Measurements from ENCODE around the gene COL4A2.

COL4A2 gene

DNA sequence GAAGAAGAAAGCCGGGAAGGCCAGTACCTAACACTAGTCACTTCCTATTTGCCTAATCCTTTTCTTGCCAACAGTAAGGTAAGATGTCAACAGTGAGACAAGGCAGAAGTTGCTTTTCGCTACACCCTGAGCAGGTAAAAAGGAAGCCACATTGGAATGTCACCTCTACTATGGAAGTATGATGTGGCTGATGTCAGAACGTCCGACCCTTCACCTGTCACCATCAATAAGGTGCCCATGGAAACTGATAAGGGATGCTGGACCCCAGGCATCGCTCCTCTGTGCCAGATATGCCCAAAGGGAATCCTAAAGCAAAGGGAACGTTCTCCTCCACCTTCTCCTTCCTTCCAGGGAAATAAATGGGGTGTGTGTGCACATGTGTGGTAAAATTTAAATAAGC, 34.4 kb upstream of the COL4A2 start:
- no peak overlapping the region for H3K27ac ChIP-seq
- no peaks in the 10 kb centered on the region for H4K20me1 ChIP-seq (ENCODE audit: insufficient read depth)
- no peaks in the 10 kb centered on the region for H3K36me3 ChIP-seq (ENCODE audit: insufficient read depth)
- no peak overlapping the region for H3K9ac ChIP-seq
- H3K27me3 ChIP-seq (ENCODE audit: insufficient read depth, low read depth) = no peaks in the 10 kb centered on the region
- no peaks in the 10 kb centered on the region for H3K79me2 ChIP-seq (ENCODE audit: insufficient read depth, low read depth)
- H2AFZ ChIP-seq (ENCODE audit: low read depth) = no peak overlapping the region
- no peak overlapping the region for H3K4me3 ChIP-seq (IDR thresholded peaks at IDR 0.05; ENCODE audit: insufficient read depth, low read depth, low read length)
- no peaks in the 10 kb centered on the region for H3K4me1 ChIP-seq (ENCODE audit: low read depth, poor library complexity, severe bottlenecking)
- TF ChIP-seq, protein P1, sequence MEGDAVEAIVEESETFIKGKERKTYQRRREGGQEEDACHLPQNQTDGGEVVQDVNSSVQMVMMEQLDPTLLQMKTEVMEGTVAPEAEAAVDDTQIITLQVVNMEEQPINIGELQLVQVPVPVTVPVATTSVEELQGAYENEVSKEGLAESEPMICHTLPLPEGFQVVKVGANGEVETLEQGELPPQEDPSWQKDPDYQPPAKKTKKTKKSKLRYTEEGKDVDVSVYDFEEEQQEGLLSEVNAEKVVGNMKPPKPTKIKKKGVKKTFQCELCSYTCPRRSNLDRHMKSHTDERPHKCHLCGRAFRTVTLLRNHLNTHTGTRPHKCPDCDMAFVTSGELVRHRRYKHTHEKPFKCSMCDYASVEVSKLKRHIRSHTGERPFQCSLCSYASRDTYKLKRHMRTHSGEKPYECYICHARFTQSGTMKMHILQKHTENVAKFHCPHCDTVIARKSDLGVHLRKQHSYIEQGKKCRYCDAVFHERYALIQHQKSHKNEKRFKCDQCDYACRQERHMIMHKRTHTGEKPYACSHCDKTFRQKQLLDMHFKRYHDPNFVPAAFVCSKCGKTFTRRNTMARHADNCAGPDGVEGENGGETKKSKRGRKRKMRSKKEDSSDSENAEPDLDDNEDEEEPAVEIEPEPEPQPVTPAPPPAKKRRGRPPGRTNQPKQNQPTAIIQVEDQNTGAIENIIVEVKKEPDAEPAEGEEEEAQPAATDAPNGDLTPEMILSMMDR (conservative IDR thresholded peaks at IDR 0.05; ENCODE audit: low read depth, low read length) = no peak
- no peak overlapping the region for H3K4me2 ChIP-seq

- H3K27me3 ChIP-seq (ENCODE audit: insufficient read depth, low read depth) = no peaks in the 10 kb centered on the region
- no peak overlapping the region for H3K27ac ChIP-seq
- H3K4me2 ChIP-seq = no peak overlapping the region
- H4K20me1 ChIP-seq (ENCODE audit: insufficient read depth) = no peaks in the 10 kb centered on the region
- no peak overlapping the region for H3K4me3 ChIP-seq (IDR thresholded peaks at IDR 0.05; ENCODE audit: insufficient read depth, low read depth, low read length)
- no peaks in the 10 kb centered on the region for H3K4me1 ChIP-seq (ENCODE audit: low read depth, poor library complexity, severe bottlenecking)
- no peak overlapping the region for H3K9ac ChIP-seq
- no peaks in the 10 kb centered on the region for H3K36me3 ChIP-seq (ENCODE audit: insufficient read depth)
- H2AFZ ChIP-seq (ENCODE audit: low read depth) = no peak overlapping the region
- TF ChIP-seq, protein P1 (conservative IDR thresholded peaks at IDR 0.05; ENCODE audit: low read depth, low read length) = no peak
- no peaks in the 10 kb centered on the region for H3K79me2 ChIP-seq (ENCODE audit: insufficient read depth, low read depth)
Observed at GRCh38 chr13:110273254-110273653, 33.8 kb upstream of the COL4A2 start.

DNA sequence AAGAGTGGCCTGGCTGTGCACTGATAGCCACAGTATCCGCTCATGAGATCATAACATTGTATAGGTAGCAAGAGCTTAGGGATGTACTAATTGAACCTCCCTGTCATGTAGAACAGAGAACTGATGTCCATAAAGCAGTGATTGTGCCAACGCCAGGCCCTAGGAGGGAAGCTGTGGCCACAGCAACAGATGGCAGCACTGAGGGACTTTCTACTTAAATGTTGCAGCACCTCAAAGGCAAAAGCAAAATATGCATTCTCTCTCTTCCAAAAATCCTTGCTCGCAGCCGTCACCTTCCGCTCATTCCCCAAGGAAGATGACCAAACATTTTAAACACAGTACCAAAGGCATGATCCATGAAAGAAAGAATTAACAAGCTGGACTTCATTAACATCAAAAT, 32.4 kb upstream of the COL4A2 start:
- Histone ChIP-seq H3K27ac (no peak overlapping the region), H3K27me3 (ENCODE audit: insufficient read depth, low read depth) (no peaks in the 10 kb centered on the region), H3K79me2 (ENCODE audit: insufficient read depth, low read depth) (no peaks in the 10 kb centered on the region), H3K4me3 (IDR thresholded peaks at IDR 0.05; ENCODE audit: insufficient read depth, low read depth, low read length) (no peak overlapping the region), H2AFZ (ENCODE audit: low read depth) (no peak overlapping the region), H3K9ac (no peak overlapping the region), H4K20me1 (ENCODE audit: insufficient read depth) (no peaks in the 10 kb centered on the region), H3K4me2 (no peak overlapping the region), H3K4me1 (ENCODE audit: low read depth, poor library complexity, severe bottlenecking) (no peaks in the 10 kb centered on the region), H3K36me3 (ENCODE audit: insufficient read depth) (no peaks in the 10 kb centered on the region)
- TF ChIP-seq, protein P1 (conservative IDR thresholded peaks at IDR 0.05; ENCODE audit: low read depth, low read length) = no peak

DNA sequence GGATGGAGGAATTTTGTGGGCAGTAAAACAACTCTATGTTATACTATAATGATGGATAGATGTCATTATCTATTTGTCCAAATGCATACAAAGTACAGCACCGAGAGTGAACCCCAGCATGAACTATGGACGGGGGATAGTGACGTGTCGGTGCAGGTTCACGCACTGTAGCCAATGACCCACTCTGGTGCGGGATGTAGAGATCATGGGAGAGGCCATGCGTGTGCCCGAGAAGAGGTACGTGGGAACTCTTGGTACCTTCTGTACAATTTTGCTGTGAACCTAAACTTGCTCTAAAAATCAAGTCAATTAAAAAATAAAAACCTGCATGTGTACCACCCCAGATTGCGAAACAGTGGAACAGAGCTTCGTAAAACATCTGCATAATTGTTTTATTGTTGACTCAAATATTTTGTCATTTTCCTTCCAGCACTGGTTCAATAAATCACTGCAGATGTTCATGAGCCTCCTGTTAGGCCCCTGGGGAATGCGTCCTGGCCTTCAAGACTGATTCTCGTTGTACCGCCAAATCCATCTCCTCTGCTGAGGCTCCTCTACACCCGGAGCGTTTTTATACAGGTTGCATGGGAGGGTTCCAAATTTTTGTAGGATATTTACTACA, 31.0 kb upstream of the COL4A2 start:
- no peak overlapping the region for H2AFZ ChIP-seq (ENCODE audit: low read depth)
- H3K79me2 ChIP-seq (ENCODE audit: insufficient read depth, low read depth) = no peaks in the 10 kb centered on the region
- no peaks in the 10 kb centered on the region for H4K20me1 ChIP-seq (ENCODE audit: insufficient read depth)
- TF ChIP-seq, protein P1 (conservative IDR thresholded peaks at IDR 0.05; ENCODE audit: low read depth, low read length) = no peak
- no peak overlapping the region for H3K9ac ChIP-seq
- H3K36me3 ChIP-seq (ENCODE audit: insufficient read depth) = no peaks in the 10 kb centered on the region
- no peaks in the 10 kb centered on the region for H3K4me1 ChIP-seq (ENCODE audit: low read depth, poor library complexity, severe bottlenecking)
- no peak overlapping the region for H3K4me2 ChIP-seq
- no peak overlapping the region for H3K27ac ChIP-seq
- H3K27me3 ChIP-seq (ENCODE audit: insufficient read depth, low read depth) = no peaks in the 10 kb centered on the region
- no peak overlapping the region for H3K4me3 ChIP-seq (IDR thresholded peaks at IDR 0.05; ENCODE audit: insufficient read depth, low read depth, low read length)
